Thyroid gland (tissue), 4 donors: Measurements from ENCODE around the gene EFCAB13. TPM values are rescaled to one million over a fixed set of nuclear protein-coding genes. Genes with fewer than 3 reads are reported as not detected.

Experiments used
- DNase-seq, 2 donors: peaks; one replicate each; pipeline ENCODE4 v3.0.0-alpha.2; 2019
- H3K27ac ChIP-seq, 3 donors: fragments of 200-600 bp; sonication (generic); 1 replicate in 2 of 3; 2 replicates in 1 of 3; pipeline ENCODE4 v1.5.1; 2016 to 2019; ENCODE audit warnings: mild to moderate bottlenecking in 1 of 3, moderate library complexity in 1 of 3
- H3K27me3 ChIP-seq: fragments of 200-600 bp; sonication (generic); one replicate; pipeline ENCODE4 v1.5.1; 2019
- H3K36me3 ChIP-seq, 2 donors: fragments of 200-600 bp; sonication (generic); one replicate each; pipeline ENCODE4 v1.5.1; 2016 to 2019
- H3K4me1 ChIP-seq, 2 donors: fragments of 200-600 bp; sonication (generic); one replicate each; pipeline ENCODE4 v1.5.1; 2017 to 2019
- H3K4me3 ChIP-seq, 3 donors: fragments of 200-600 bp; sonication (generic); replicated peaks in 1 of 3; 1 replicate in 2 of 3; 2 replicates in 1 of 3; pipeline ENCODE4 v1.5.1; 2016; ENCODE audit warnings: mild to moderate bottlenecking in 1 of 3
- H3K9me3 ChIP-seq: fragments of 200-600 bp; sonication (generic); one replicate; pipeline ENCODE4 v1.5.1; 2017
- CTCF ChIP-seq, 6 experiments: fragments of 200-600 bp in 3 of 6; fragments of 450-650 bp in 3 of 6; sonication (generic) in 3 of 6; IDR thresholded peaks; one replicate each; pipeline ENCODE4 v1.5.1; 2016 to 2019; ENCODE audit warnings: antibody characterized with exemption in 6 of 6, mild to moderate bottlenecking in 2 of 6, inconsistent platforms in 1 of 6, moderate library complexity in 1 of 6
- POLR2A ChIP-seq, 2 donors: fragments of 450-650 bp; IDR thresholded peaks; one replicate each; pipeline ENCODE4 v1.6.1; 2017; ENCODE audit warnings: antibody characterized with exemption in 2 of 2, mild to moderate bottlenecking in 2 of 2, moderate library complexity in 1 of 2
- WGBS, 2 donors: methylation state at CpG; one replicate each; pipeline ENCODE4 v1.1.5; 2017; 5-methylcytosine and 5-hydroxymethylcytosine counted together
- intact Hi-C: fragments of 100-400 bp; cut with DNase I; formaldehyde crosslinking; loops from one replicate; pipeline ENCODE4 v1.15.1; 2023
- total RNA-seq, 4 donors: library from RNA; depleted of rRNA; stranded (reverse); fragments of >200 nt; gene quantifications; one replicate each; pipeline ENCODE4 v1.2.3, GENCODE V29; 2016

The EFCAB13 gene
- total RNA-seq, 4 donors from 2014 or later: 26.5 to 94.1 (median 48.1) TPM

- Histone ChIP-seq H3K9me3 (no peaks in the 10 kb centered on the region), H3K27ac (no peak overlapping the region), H3K4me3 (no peak overlapping the region), H3K4me1 (no peaks in the 10 kb centered on the region), H3K27me3 (no peaks in the 10 kb centered on the region), H3K36me3 (peaks cover 0 to 2% of the 10 kb centered on the region in 2 donors)
- TF ChIP-seq POLR2A (IDR thresholded peaks at IDR 0.05): no peak
- no peak for TF ChIP-seq CTCF (IDR thresholded peaks at IDR 0.05)
- intact Hi-C loops: no loop called here
- 97% methylated on average over 2 of the region's 2 CpGs for WGBS, 2 donors
- DNase-seq: no peak
These were observed 6.8 kb downstream of the EFCAB13 start for GRCh38 chr17:47330548-47330947.

- no peaks in the 10 kb centered on the region for H3K27me3 ChIP-seq
- no peaks in the 10 kb centered on the region for H3K4me1 ChIP-seq
- peaks cover 0 to 2% of the 10 kb centered on the region in 2 donors for H3K36me3 ChIP-seq
- intact Hi-C loops: no loop called here
- H3K9me3 ChIP-seq: no peaks in the 10 kb centered on the region
- no peak overlapping the region for H3K4me3 ChIP-seq
- DNase-seq: no peak
- H3K27ac ChIP-seq: no peak overlapping the region
- TF ChIP-seq CTCF (IDR thresholded peaks at IDR 0.05) (no peak), POLR2A (IDR thresholded peaks at IDR 0.05) (no peak)
These were observed 8.5 kb downstream of the EFCAB13 start for GRCh38 chr17:47332287-47332686.

DNA sequence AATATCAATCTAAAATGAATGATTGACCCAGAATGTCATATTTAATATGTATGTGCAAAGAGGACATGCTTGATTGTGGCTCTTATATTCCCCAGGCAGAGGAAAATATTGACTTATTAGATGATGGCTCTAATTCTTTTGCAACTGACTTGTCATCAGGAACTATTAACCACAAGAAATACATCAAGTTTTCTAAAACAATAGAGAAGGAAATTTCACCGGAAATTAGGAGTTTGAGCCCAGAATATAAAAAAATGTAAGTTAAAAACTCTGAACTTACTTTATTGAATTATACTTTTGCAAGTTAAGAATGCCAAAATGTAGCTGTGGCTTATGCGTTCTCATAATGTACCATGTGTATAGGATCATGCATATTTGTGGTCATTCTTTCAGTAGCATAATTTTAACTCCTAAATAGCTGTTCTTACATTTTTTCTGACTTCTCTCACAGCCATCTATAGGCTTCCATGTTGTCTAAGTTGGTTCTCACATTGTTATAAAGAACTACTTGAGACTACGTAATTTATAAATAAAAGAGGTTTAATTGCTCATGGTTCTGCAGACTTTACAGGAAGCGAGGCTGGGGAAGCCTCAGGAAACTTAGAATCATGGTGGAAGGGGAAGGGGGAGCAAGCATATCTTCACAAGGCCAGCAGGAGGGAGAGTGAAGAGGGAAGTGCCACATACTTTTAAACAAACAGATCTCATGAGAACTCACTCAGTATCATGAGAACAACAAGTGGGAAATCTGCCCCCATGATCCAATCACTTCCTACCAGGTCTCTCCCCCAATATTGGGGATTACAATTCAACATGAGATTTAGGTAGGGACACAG is 11.6 kb downstream of the EFCAB13 start:
- Histone ChIP-seq H3K9me3 (no peaks in the 10 kb centered on the region), H3K27me3 (no peaks in the 10 kb centered on the region), H3K27ac (no peak overlapping the region), H3K4me1 (no peaks in the 10 kb centered on the region), H3K4me3 (no peak overlapping the region), H3K36me3 (no peaks in the 10 kb centered on the region)
- 89 to 91% methylated on average over 4 of the region's 4 CpGs for WGBS, 2 donors
- TF ChIP-seq POLR2A (IDR thresholded peaks at IDR 0.05) (no peak), CTCF (IDR thresholded peaks at IDR 0.05) (no peak)
- no peak for DNase-seq
- intact Hi-C loops: no loop called here

GRCh38 chr17:47338026-47338425 is 14.3 kb downstream of the EFCAB13 start:
- intact Hi-C loops: no loop called here
- TF ChIP-seq POLR2A (IDR thresholded peaks at IDR 0.05): no peak
- TF ChIP-seq CTCF (IDR thresholded peaks at IDR 0.05): no peak

DNA sequence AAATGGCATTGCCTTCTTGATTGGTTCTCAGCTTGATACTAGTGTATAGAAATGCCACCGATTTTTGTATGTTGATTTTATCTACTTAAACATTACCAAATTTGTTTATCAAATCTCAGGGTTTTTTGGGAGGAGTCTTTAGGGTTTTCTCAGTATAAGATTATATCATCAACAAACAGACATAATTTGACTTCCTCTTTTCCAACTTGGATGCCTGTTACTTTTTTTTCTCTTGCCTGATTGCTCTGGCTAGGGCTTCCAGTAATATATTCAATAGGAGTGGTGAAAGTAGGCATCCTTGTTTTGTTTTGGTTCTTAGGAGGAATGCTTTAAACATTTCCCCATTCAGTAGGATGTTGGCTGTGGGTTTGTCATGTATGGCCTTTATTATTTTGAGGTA is 29.1 kb downstream of the EFCAB13 start:
- WGBS, 2 donors: 88 to 98% methylated on average over 1 of the region's 1 CpG
- no peaks in the 10 kb centered on the region for H3K9me3 ChIP-seq
- H3K4me3 ChIP-seq: no peak overlapping the region
- H3K4me1 ChIP-seq: no peaks in the 10 kb centered on the region
- intact Hi-C loops: no loop called here
- TF ChIP-seq CTCF (IDR thresholded peaks at IDR 0.05) (no peak), POLR2A (IDR thresholded peaks at IDR 0.05) (no peak)
- no peaks in the 10 kb centered on the region for H3K27me3 ChIP-seq
- H3K27ac ChIP-seq: no peak overlapping the region
- H3K36me3 ChIP-seq: no peaks in the 10 kb centered on the region
- DNase-seq: no peak

More at GRCh38 chr17:47338026-47338425, 14.3 kb downstream of the EFCAB13 start:
- H3K9me3 ChIP-seq: no peaks in the 10 kb centered on the region
- H3K27me3 ChIP-seq: no peaks in the 10 kb centered on the region
- no peaks in the 10 kb centered on the region for H3K36me3 ChIP-seq
- H3K4me1 ChIP-seq: no peaks in the 10 kb centered on the region
- no peak for DNase-seq
- H3K27ac ChIP-seq: no peak overlapping the region
- no peak overlapping the region for H3K4me3 ChIP-seq
- 92 to 98% methylated on average over 3 of the region's 3 CpGs for WGBS, 2 donors
